ENCODE results near the gene ANKRD23.

DNA sequence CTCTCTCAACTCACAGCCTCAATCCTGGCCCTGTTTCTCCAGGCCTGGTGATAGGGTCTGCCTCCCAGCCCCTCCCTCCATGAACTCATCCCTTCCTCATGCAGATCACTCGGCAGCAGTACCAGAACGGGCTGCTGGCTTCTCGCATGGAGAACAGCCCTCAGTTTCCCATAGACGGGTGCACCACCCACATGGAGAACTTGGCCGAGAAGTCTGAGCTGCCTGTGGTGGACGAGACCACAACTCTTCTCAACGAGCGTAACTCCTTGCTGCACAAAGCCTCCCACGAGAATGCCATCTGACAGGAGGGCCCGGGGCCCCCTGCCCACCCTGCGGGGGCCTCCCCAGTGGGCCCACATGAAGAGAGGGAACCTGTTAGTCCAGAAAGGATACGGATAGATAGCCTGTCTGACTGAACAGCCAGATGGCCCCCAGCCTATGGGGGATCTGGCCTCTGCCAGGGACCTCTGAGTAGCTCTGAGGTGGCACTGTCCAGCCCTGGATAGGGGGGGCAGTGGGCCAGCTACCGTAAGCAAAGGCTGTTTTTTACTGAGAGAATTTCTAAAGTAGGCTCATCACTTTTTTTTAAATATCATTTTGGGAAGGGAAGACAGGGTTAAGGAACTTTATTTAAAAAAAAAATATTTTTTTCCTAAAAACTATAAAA is 34.5 kb downstream of the ANKRD23 start:
- TF ChIP-seq, protein P1, sequence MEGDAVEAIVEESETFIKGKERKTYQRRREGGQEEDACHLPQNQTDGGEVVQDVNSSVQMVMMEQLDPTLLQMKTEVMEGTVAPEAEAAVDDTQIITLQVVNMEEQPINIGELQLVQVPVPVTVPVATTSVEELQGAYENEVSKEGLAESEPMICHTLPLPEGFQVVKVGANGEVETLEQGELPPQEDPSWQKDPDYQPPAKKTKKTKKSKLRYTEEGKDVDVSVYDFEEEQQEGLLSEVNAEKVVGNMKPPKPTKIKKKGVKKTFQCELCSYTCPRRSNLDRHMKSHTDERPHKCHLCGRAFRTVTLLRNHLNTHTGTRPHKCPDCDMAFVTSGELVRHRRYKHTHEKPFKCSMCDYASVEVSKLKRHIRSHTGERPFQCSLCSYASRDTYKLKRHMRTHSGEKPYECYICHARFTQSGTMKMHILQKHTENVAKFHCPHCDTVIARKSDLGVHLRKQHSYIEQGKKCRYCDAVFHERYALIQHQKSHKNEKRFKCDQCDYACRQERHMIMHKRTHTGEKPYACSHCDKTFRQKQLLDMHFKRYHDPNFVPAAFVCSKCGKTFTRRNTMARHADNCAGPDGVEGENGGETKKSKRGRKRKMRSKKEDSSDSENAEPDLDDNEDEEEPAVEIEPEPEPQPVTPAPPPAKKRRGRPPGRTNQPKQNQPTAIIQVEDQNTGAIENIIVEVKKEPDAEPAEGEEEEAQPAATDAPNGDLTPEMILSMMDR (conservative IDR thresholded peaks at IDR 0.05 in 1 of 2, IDR thresholded peaks at IDR 0.05 in 1 of 2; ENCODE audit: low read depth in 1 of 2, low read length in 2 of 2) = no peak
- TF ChIP-seq EZH2 (IDR thresholded peaks at IDR 0.05; ENCODE audit: low read length, missing control alignments) = no peak
